HG03095 (cell line): ENCODE results near the gene CCDC188.

Experiments
- ATAC-seq: cut with Tn5 transposase; IDR thresholded peaks from one replicate; pipeline ENCODE4 v1.9.1; 2021; ENCODE audit warnings: moderate library complexity; ENCODE audit not compliant: unreplicated experiment

The CCDC188 gene

DNA sequence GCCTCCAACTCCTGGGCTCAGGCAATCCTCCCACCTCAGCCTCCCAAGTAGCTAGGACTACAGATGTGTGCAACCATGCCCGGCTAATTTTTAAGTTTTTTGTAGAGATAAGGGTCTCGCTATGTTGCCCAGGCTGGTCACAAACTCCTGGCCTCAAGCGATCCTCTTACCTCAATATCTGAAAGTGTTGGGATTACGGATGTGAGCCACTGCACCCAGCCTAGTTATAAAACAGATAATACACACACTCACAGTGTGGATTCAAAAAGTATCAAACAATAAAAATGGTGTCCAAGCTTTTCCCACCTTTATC is 377 bp upstream of the CCDC188 start:
- ATAC-seq: no peak

DNA sequence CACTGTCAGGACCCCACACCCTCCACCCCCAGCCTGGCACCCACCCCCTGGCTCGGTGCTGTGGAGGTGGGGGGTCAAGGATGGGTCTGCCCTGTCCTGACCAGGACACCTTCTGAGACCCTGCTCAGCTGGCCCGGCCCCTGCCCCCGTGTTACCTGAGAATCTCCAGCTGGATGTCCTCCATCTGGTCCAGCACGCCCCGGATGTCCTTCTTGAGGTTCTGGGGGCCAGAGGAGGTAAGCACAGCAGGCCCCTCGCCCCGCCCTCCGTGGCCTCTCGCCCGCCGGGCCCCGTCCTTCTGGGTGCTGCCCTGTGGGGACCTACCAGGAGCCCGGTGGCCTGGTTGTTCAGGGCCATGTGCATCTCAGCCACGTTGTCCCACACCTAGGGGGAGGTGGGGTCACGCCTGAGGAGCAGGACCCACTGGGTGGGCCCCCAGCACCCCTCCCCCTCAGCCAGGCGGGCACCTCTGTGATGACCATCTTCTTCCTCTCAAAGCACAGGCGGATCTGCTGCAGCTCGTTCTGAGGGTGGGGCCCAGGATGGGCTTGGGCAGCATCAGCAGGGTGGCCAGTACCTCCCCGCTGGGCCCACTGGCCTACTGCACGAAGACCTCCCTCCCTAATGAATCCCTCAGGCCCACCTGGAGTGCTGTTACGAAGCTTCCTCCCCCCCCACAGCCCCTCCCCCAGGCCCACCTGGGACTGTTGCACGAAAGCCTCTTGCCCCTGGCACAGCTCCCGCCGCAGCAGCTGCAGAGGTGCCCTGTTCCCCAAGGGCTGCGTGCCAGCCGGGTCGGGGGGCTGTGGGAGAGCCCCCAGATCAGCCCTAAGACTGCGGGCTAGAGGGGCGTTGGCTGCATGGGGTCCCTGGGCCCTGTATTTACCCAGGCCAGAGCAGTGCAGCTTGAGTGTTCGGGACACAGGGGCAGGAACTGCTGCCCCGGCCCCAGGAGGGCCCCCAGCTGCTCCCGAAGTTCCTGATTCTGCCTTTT is 1.3 kb downstream of the CCDC188 start:
- ATAC-seq: no peak

DNA sequence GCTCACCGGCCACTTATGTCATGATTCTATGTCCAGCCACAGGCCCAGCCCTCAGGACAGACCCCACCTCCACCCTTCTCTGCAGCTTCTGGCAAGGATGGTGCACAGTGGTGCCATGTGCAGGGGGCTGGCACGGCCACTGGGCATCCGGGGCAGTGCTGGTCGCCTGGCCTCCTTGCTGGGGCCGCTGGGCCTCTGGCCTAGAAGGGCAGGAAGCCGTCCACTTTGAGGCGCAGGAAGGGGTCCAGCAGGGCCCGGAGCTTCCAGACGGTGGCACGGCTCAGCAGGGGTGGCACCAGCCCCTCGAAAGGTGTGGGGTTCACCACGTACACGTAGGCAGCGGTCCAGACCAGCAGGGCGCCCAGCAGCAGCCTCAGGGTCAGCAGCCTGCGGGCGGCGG is 2.4 kb downstream of the CCDC188 start:
- no peak for ATAC-seq

DNA sequence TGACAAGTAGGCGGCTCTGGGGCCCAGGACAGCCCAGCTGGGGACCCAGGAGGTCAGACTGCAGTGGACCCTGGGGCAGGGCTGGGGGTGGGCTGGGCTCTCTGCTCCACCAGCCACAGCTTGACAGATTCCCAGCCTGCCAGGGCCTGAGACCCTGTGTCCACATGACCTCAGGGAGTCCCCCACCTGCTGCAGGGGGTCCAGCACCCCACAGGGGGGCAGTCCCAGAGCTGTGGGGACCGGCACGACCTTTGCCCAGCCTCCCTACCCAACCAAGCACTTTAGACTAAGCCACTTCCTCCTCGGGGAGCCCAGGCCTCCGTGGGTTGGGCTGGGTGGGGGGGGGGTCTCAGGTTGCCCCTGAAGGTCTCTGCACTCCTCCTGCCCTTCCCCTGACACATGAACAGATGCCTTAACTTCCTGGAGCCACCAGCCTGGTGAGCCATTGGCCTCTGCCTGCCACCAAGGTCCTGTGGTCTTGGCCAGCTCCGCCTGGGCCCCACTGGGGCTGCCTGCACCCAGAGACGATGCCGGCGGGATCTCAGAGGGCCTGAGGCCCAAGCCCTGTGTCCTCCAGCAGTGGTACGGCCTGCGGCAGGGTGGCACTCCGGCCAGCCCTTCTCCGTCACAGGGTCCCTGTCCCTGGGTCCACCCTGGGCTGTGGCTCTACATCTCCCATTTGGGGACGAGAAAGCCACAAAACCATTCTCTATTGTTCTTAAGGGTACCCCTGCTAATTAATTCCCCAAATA is 3.4 kb downstream of the CCDC188 start:
- ATAC-seq: no peak

DNA sequence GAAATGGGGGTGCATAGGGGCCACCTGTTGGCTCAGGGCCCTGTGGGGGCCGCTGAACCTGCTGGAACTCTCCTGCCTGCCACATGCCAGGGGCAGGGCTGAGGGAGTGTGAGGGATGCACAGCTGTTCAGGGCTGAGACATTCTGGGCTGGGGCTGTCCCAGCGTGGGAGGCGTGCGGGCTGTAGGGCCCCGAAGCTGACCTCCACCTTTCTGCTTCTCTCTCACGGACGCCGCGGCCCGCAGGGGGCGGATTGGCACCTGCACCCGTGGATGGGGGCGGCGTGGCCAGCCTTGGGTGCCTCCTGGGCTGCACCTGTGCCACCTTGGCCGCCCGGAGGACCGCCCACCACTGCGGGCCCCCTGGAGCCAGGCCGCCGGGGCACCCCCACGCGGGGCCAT is 4.1 kb downstream of the CCDC188 start:
- no peak for ATAC-seq

DNA sequence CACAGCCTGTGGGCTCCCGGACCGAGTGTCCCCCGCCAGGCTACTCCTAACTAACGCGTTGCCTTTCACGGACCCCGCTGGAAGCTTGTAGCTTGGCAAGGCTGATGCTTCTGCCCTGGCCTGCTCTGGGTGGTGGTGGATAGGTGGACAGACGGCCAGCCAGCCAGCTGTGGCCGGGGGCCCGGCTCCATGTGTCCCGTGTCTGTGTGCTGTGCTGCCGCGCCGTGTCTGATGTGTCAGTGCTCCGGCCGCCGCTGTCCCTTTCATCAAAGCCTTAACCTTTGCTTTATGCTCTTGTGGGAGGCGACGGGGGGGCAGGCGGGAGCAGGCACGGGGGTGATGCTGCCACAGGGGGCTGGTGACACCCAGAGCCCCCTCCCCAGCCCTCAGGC is 5.0 kb downstream of the CCDC188 start:
- ATAC-seq: no peak

DNA sequence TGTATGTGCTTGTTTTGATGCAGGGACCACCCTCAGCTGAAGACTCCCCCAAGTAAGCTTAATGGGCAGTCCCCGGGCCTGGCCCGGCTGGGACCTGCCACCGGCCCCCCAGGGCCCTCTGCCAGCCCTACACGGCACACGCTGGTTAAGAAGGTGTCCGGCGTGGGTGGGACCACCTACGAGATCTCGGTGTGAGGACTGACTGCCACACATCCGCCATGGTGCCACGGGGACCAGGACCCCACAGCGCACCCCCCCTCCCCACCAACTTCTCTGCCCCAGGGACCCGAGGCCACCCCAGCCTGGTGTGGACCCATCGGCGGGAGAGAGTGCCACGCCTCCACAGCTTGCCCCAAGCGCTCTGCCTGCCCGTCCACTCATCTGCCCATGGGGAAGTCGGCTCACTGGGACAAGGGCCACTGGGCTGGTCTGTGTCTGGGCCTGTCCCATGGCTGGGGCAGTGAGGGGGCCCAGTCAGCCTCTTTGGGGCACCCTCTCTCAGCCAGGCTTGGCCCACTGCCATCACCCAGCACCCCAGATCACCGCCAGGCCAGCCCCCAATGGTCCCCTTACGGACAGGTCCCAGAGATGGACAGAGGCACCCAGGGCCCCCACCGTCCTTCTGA is 5.5 kb downstream of the CCDC188 start:
- no peak for ATAC-seq

DNA sequence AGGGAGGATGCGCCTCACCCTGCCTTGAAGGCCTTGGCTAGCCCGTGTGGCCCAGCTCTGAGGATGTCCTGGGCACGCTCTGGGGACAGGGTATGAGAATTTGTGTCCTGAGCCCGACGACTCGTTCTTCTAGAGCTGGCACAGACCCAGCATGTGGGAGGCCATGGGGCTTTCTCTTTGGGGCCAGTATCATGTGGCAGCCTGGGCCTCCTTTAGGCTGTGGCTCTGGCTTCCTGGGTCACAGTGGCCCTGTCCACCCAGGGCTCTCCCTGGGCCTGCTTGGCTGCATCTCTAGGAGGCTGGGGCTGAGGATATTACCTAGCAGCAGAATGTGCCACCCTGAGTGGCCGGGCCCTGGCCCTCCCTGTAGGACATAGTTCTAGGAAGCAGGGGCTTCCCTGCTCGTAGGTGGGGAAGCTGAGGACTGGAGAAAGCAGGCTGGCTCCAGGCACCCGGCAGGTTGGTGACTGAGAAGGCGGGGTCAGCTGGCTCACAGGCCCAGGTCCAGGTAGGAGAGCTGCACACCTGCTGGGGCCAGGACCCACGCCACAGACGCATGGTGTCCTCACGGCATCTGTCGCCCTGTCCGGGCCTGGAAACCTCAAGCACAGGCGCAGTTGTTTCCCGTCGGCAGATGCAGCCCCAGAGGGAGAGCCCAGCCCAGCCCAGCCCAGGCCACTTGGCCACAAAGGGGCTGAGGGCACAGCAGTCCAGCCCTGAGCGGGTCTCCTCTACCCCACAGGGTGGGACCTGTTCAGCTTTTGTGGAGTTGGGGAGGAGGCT is 6.8 kb downstream of the CCDC188 start:
- ATAC-seq: no peak

DNA sequence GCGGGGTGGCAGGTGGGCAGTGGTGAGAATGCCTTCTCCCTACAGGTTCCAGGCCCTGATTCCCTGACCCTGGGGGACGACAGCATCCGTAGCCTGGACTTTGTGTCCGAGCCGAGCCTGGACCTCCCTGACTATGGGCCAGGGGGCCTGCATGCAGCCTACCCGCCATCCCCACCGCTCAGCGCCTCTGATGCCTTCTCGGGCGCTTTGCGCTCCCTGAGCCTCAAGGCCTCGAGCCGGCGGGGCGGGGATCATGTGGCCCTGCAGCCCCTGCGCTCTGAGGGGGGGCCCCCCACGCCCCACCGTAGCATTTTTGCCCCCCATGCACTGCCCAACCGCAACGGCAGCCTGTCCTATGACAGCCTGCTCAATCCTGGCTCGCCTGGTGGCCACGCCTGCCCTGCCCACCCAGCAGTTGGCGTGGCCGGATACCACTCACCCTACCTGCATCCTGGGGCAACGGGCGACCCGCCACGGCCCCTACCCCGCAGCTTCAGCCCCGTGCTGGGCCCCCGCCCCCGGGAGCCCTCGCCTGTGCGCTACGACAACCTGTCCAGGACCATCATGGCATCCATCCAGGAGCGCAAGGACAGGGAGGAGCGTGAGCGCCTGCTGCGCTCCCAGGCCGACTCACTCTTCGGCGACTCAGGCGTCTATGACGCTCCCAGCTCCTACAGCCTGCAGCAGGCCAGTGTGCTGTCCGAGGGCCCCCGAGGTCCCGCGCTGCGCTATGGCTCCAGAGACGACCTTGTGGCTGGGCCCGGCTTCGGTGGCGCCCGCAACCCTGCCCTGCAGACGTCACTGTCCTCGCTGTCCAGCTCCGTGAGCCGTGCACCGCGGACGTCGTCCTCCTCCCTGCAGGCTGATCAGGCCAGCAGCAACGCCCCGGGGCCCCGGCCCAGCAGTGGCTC is 7.9 kb downstream of the CCDC188 start:
- ATAC-seq: no peak

DNA sequence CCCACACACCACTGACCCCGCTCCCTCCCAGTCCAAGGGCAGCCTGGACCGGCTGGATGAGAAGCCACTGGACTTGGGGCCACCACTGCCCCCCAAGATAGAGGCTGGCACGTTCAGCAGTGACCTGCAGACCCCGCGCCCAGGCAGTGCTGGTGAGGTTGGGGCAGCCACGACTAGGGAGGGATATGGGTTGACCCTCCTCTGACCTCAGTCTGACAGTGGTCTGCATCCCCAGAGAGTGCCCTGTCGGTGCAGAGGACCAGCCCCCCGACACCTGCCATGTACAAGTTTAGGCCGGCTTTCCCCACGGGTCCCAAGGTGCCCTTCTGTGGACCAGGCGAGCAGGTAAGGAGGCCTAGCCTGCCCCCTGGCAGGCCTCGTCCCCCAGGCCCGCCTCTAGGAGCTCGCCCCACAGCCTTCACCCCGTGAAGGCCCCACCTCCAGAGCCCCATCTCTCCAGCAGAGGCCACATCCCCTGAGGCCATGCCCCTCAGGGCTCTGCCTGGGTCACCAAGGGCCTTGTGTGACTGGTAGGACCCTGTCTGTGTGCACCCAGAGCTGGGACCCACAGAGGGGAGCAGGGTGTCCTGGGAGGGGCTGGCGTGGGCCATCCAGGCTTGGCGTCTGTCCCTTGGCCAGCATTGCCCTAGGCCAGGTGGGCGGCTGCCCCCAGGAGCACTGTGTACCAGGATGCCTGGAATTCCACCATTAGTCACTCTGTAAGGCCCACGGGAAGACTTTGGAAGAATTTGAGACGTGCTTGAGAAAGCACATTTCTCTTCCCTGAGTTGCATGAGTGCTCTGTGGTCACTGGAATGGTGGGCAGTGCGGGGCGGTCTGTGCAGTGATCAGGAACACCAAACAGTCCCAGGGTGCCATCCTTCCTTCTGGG is 9.4 kb downstream of the CCDC188 start:
- no peak for ATAC-seq

DNA sequence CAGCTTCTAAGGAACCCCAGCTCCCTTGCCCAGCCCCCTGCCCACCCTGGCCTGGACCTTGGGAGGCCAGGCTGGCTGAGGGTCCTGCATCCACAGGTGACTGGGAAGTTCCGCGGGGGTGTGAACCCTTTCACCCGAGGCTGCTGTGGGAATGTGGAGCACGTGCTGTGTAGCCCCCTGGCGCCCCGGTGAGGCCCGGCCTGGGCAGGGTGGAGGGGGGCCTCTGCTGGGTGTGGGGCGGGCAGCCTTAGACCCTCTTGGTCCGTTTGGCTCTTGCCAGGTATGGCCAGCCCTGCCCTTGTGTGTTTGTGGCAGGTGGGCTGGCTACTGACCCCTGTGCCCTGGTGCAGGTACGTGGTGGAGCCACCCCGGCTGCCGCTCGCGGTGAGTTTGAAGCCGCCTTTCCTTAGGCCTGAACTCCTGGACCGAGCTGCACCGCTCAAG is 10.3 kb downstream of the CCDC188 start:
- no peak for ATAC-seq

DNA sequence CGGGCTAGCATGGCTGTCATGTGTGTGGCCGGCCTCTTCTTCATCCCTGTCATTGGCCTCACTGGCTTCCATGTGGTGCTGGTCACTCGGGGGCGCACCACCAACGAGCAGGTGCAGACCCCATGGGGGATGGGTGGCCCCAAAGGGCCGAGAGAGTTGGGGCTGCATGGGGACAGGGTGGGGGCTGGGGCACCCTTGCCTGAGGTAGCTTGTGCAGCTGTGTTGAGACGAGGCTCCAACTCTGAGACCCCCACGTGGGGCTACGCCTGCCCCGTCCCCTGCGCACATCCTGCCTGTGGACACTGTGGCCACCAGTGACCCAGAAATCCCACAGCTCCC is 10.8 kb downstream of the CCDC188 start:
- ATAC-seq: no peak

DNA sequence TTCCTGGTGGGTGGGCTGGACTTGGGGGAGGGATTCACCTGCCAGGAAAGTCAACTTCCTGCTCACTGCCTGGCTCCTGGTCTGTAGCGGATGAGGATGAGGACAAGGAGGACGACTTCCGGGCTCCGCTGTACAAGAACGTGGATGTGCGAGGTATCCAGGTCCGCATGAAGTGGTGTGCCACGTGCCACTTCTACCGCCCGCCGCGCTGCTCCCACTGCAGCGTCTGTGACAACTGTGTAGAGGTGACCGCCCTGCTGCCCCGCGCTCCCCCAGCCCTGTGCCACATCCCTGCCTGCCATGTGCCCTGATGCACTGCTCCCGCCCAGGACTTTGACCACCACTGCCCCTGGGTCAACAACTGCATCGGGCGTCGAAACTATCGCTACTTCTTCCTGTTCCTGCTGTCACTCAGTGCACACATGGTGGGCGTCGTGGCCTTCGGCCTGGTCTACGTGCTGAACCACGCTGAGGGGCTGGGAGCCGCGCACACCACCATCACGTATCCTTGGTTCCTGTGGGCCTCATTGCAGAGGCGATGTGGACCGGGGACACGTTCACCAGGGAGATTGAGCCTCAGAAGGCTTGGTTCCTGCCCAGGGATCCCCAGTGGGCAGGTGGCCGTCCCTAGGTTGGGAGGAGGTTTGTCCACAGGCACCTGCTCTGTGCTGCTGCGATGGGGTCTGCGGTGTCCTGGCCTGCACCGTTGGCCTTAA is 11.3 kb downstream of the CCDC188 start:
- no peak for ATAC-seq

DNA sequence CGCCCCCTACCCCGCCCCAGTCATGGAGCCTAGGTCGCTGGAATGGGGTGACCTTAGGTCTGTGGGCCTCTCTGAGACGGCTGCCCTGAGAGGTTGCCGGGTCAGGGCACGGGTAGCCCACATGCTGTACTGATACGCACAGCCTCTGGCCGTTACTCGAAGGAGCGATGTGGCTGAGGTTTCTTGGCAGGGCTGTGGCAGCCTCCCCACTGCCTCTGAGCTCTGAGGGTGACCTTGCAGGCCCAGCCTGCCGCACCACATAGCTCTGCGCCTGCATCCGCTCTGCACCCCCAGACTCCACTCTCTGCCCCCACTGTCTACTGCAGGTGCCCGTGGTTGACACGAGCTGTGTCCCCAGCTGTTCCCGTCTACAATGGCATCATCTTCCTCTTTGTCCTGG is 12.0 kb downstream of the CCDC188 start:
- ATAC-seq: no peak

DNA sequence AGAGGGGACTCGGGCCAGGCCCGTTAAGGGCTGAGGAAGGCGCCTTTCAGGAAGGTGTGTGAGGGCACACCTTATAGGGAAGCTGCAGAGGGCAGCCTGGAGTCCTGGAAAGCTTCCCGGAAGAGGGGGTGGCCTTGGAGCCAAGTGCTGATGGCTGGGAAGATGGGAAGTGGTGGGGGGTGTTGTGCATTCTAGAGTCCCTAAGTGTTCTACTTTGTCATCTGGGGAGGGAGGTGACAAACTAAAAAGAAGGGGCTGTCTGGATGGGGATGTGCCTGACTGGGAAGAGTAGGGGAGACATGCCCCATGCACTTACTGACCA is 12.5 kb downstream of the CCDC188 start:
- ATAC-seq: no peak

DNA sequence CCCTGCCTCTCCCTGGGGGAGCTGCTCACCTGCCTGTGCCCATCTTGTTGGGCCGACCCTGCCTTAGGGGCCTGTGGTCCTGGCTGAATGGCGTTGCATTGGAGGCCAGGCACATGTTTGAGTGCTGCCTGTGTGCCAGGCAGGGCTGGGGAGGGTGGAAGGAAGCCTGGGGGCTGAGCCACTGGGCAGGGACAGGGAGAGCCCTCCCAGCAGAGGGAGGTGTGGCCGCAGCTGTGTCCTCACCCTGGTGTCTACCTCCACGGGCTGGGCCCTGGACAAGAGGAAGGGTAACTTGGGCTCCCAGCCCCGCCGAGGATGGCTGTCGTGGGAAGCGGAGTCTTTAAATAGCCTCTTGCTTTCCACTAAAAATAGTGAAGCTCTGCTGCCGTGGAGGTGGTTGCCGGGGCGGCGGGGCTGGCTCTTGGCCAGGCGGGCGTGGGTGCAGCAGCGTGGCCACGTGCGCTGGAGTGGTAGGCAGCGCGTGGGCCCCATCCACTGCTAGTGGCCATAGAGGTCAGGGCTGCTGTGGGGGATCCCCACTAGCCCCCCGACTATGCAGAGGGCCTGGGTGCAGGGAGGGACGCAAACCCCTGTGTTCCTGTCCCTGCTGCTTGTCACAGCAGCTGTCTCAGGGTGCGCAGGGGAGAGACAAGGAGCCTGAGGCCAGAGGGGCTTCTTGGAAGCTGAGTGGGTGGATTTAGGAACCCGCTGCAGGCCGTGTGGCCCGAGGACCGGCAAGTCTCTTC is 13.0 kb downstream of the CCDC188 start:
- no peak for ATAC-seq

DNA sequence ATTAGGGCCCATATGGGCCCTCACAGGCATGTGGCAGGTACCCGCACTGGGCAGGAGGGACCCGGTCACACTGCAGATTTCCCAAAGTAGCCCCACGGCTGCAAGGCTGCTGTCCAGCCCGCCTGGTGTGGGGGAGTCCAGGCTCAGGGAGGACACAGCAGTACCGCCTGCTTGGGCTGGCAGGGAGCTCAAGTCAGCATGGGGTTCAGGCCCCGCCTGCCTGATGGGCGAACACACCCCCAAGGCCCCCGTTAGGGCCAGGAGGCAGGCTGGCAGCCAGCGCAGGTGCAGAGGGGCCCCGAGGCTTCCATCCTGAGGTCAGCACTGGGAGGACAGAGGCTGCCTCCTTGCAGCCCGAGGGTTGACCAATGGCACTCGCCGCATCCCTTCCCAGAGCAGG is 13.7 kb downstream of the CCDC188 start:
- no peak for ATAC-seq

DNA sequence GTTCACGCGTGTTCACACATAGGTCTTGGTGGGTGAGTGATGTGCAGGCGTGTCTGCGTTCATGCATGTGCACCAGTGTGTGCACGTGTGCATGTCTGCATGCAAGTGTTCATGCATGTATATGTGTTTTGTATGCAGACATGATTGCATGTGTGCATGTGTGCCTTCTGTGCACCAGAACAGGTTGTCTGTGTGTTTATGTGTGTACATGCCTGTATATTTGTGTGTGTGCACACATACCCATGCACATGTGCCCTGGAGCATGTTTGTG is 14.3 kb downstream of the CCDC188 start:
- ATAC-seq: no peak
